Heart left ventricle (tissue), 16 donors: ENCODE results near the gene GPR161. TPM values are rescaled to one million over a fixed set of nuclear protein-coding genes. Genes with fewer than 3 reads are reported as not detected.

Experiments used
- ATAC-seq, 4 donors: fragments of 200-7000 bp; cut with Tn5 transposase; one replicate each; pipeline ENCODE4 v1.9.1; 2020 to 2022; ENCODE audit warnings: moderate library complexity in 4 of 4, mild to moderate bottlenecking in 3 of 4, moderate number of reproducible peaks in 1 of 4
- DNase-seq, 5 donors: peaks; one replicate each; pipeline ENCODE4 v3.0.0-alpha.2; 2020
- H3K27ac ChIP-seq, 12 donors: fragments of 200-600 bp; sonication (generic) in 4 of 12; one replicate each; pipeline versions ENCODE4 v1.5.0 to v1.8.0; 2016 to 2022; ENCODE audit warnings: mild to moderate bottlenecking in 2 of 12
- H3K27me3 ChIP-seq, 9 donors: fragments of 200-600 bp; sonication (generic) in 2 of 9; one replicate each; pipeline versions ENCODE4 v1.5.1 to v1.8.0; 2016 to 2022; ENCODE audit warnings: mild to moderate bottlenecking in 3 of 9
- H3K36me3 ChIP-seq, 9 donors: fragments of 200-600 bp; sonication (generic) in 2 of 9; one replicate each; pipeline versions ENCODE4 v1.5.0 to v1.8.0; 2018 to 2022; ENCODE audit warnings: mild to moderate bottlenecking in 2 of 9
- H3K4me1 ChIP-seq, 12 donors: fragments of 200-600 bp; sonication (generic) in 4 of 12; one replicate each; pipeline versions ENCODE4 v1.5.0 to v1.8.0; 2016 to 2022; ENCODE audit warnings: mild to moderate bottlenecking in 3 of 12
- H3K4me3 ChIP-seq, 12 donors: fragments of 200-600 bp; sonication (generic) in 4 of 12; one replicate each; pipeline versions ENCODE4 v1.5.0 to v1.8.0; 2017 to 2022; ENCODE audit warnings: mild to moderate bottlenecking in 9 of 12, moderate library complexity in 4 of 12
- H3K9me3 ChIP-seq, 12 donors: fragments of 200-600 bp; sonication (generic) in 4 of 12; one replicate each; pipeline versions ENCODE4 v1.5.0 to v1.8.0; 2016 to 2022; ENCODE audit warnings: mild to moderate bottlenecking in 1 of 12
- CTCF ChIP-seq, 12 donors: fragments of 200-600 bp; sonication (generic) in 4 of 12; IDR thresholded peaks; one replicate each; pipeline versions ENCODE4 v1.5.0 to v1.8.0; 2018 to 2022; ENCODE audit warnings: antibody characterized with exemption in 12 of 12, mild to moderate bottlenecking in 5 of 12
- POLR2A ChIP-seq, 2 donors: fragments of 450-650 bp; IDR thresholded peaks; one replicate each; pipeline ENCODE4 v1.6.1; 2017; ENCODE audit warnings: antibody characterized with exemption in 2 of 2, mild to moderate bottlenecking in 2 of 2, moderate library complexity in 2 of 2
- WGBS, 4 donors: extraction: QIAGEN DNeasy Blood & Tissue Kit in 2 of 4; methylation state at CpG; one replicate each; pipeline versions ENCODE4 v1.1.5 to v1.1.7; 2013 to 2018; 5-methylcytosine and 5-hydroxymethylcytosine counted together
- intact Hi-C, 10 donors: fragments of 100-400 bp; cut with DNase I; formaldehyde crosslinking; loops; one replicate each; pipeline versions ENCODE4 v1.11.1 to v1.14.2; 2022
- polyA plus RNA-seq, 2 donors: library from polyadenylated mRNA; stranded (reverse); fragments of 200-250 nt; gene quantifications; one replicate each; pipeline ENCODE4 v1.2.3, GENCODE V29; 2013
- total RNA-seq, 9 donors: library from RNA; depleted of rRNA in 2 of 9; stranded (reverse); fragments of >200 nt in 2 of 9; fragmentation: NEBNext Ultra II Directional in 3 of 9; extraction: Animal tissue kit (Norgen Biotek cat#: 25700) in 3 of 9; gene quantifications; one replicate each; pipeline versions ENCODE4 v1.1.0 to v1.2.4, GENCODE V29; 2016 to 2023
- donor health status: ischemic (EF 13 %, LVEDD 7.1; RV severe dilation, severe dysfunction).
- donor health status: healthy with polysubstance abuse.
- donor health status: DM: no; HTN: yes; CAD: no.
- donor health status: DM: no; HTN: no; CAD: no.
- donor health status: ischemic (EF 25% LVEDD 6.9; RV normal size, moderate dysfunction).
- donor health status: ischemic (EF 25% LVEDD 5.7; RV mildly dilated, moderate dysfunction).
- donor health status: healthy.
- donor health status: DM: yes; HTN: yes; CAD: no.
- donor health status: ischemic (EF 35%, LVEDD 5.7; RV mildly dilated, moderate dysfunction).
- donor health status: nonischemic (EF 11% LVEDD 7.7; RV severe dilation, severe dysfunction).
- donor health status: DM: yes; HTN: yes; CAD: no.
- donor health status: PGD.
- donor health status: ischemic (EF 29% LVEDD 5.4; RV normal size, mild dysfunction).
- donor health status: nonischemic (EF 23%, LVEDD 6.1; RV moderate dilation, normal function).

Gene GPR161
- total and polyA plus RNA-seq, 11 donors, result 0.95 to 4.8 (median 2.4) TPM

GRCh38 chr1:168104535-168104934 is 32.2 kb downstream of the GPR161 start:
- Histone ChIP-seq H3K36me3 (peaks cover 0 to 29% (median 0%) of the 10 kb centered on the region in 9 donors), H3K4me1 (no peaks in the 10 kb centered on the region), H3K27ac (no peak overlapping the region), H3K4me3 (no peak overlapping the region), H3K9me3 (no peaks in the 10 kb centered on the region), H3K27me3 (no peaks in the 10 kb centered on the region)
- TF ChIP-seq POLR2A (IDR thresholded peaks at IDR 0.05) (no peak), CTCF (IDR thresholded peaks at IDR 0.05) (no peak)
- intact Hi-C loops, result loop anchor here in 1 of 10 donors (10.0 kb wide), 1 partner anchor 220 kb away; no protein-coding TSS in a partner anchor
- ATAC-seq (no peak), DNase-seq (no peak)
- 80 to 89% (median 83%) methylated on average over 10 to 11 of the region's 11 CpGs for WGBS, 4 donors

- Histone ChIP-seq H3K27ac (no peak overlapping the region), H3K9me3 (no peaks in the 10 kb centered on the region), H3K4me3 (no peak overlapping the region), H3K36me3 (peaks cover 0 to 22% (median 0%) of the 10 kb centered on the region in 9 donors), H3K4me1 (no peaks in the 10 kb centered on the region), H3K27me3 (no peaks in the 10 kb centered on the region)
- 81 to 93% (median 88%) methylated on average over 1 of the region's 1 CpG for WGBS, 4 donors
- TF ChIP-seq POLR2A (IDR thresholded peaks at IDR 0.05) (no peak), CTCF (IDR thresholded peaks at IDR 0.05) (no peak)
- ATAC-seq, result no peak
- DNase-seq, result no peak
- intact Hi-C loops, result loop anchor here in 1 of 10 donors (10.0 kb wide), 1 partner anchor 222 kb away; no protein-coding TSS in a partner anchor
These were observed 34.2 kb downstream of the GPR161 start for GRCh38 chr1:168102487-168102886.

GRCh38 chr1:168101336-168101735 is 35.4 kb downstream of the GPR161 start:
- Histone ChIP-seq H3K27ac (no peak overlapping the region), H3K4me1 (no peaks in the 10 kb centered on the region), H3K4me3 (no peak overlapping the region), H3K36me3 (peaks cover 0 to 32% (median 4%) of the 10 kb centered on the region in 9 donors), H3K27me3 (no peaks in the 10 kb centered on the region), H3K9me3 (no peaks in the 10 kb centered on the region)
- 83 to 96% (median 94%) methylated on average over 8 of the region's 8 CpGs for WGBS, 4 donors
- DNase-seq, result no peak
- intact Hi-C loops, result loop anchor here in 1 of 10 donors (10.0 kb wide), 1 partner anchor 223 kb away; no protein-coding TSS in a partner anchor
- no peak for ATAC-seq
- TF ChIP-seq POLR2A (IDR thresholded peaks at IDR 0.05) (no peak), CTCF (IDR thresholded peaks at IDR 0.05) (no peak)

- ATAC-seq (no peak), DNase-seq (no peak)
- Histone ChIP-seq H3K36me3 (peaks cover 0 to 35% (median 4%) of the 10 kb centered on the region in 9 donors), H3K27ac (no peak overlapping the region), H3K27me3 (no peaks in the 10 kb centered on the region), H3K4me1 (no peaks in the 10 kb centered on the region), H3K9me3 (no peaks in the 10 kb centered on the region), H3K4me3 (no peak overlapping the region)
- TF ChIP-seq CTCF (IDR thresholded peaks at IDR 0.05) (no peak), POLR2A (IDR thresholded peaks at IDR 0.05) (no peak)
- 94 to 98% (median 95%) methylated on average over 7 of the region's 7 CpGs for WGBS, 4 donors
- intact Hi-C loops, result loop anchor here in 1 of 10 donors (10.0 kb wide), 1 partner anchor 224 kb away; no protein-coding TSS in a partner anchor
These were observed 36.3 kb downstream of the GPR161 start for GRCh38 chr1:168100315-168101002.
